GM12878 (cell line): ENCODE measurements around the gene OXCT2. TPM values are rescaled to one million over a fixed set of nuclear protein-coding genes. Genes with fewer than 3 reads are reported as not detected.

ENCODE experiments used
- BHLHE40 ChIP-seq, 2 experiments: fragments of 450-650 bp in 1 of 2; IDR thresholded peaks; 2 replicates each; pipeline ENCODE4 v1.6.1; 2011 to 2017; ENCODE audit warnings: low read depth in 2 of 2, borderline replicate concordance in 1 of 2, improper control_type of control experiment in 1 of 2, low read length in 1 of 2, mild to moderate bottlenecking in 1 of 2
- POLR2A ChIP-seq: IDR thresholded peaks from 2 replicates; pipeline ENCODE4 v1.6.1; 2011; ENCODE audit warnings: low read depth, mild to moderate bottlenecking, low read length
- SKIL ChIP-seq: fragments of 450-650 bp; IDR thresholded peaks from 2 replicates; pipeline ENCODE4 v1.6.1; 2017; ENCODE audit warnings: mild to moderate bottlenecking, low read depth, inconsistent platforms; ENCODE audit not compliant: poor library complexity, severe bottlenecking
- USF2 ChIP-seq: IDR thresholded peaks from 2 replicates; pipeline ENCODE4 v1.6.1; 2011; ENCODE audit warnings: low read depth, low read length, improper control_type of control experiment, borderline replicate concordance
- ZNF687 ChIP-seq: fragments of 450-650 bp; IDR thresholded peaks from 2 replicates; pipeline ENCODE4 v1.6.1; 2017; ENCODE audit warnings: mild to moderate bottlenecking, moderate library complexity
- polyA plus RNA-seq, 11 experiments: library from polyadenylated mRNA; depleted of rRNA in 4 of 11; unstranded in 6 of 11; stranded (reverse) in 5 of 11; fragments of >200 nt; fragmentation: Nextera tagmentation in 4 of 11; fragmentation: Illumina TruSeq in 1 of 11; extraction: Ambion mirVana in 4 of 11; extraction: Trizol in 1 of 11; gene quantifications; 1 replicate in 1 of 11; 2 replicates in 10 of 11; pipeline versions ENCODE4 v1.2.1 to v1.2.3, GENCODE V29; 2011 to 2016; ENCODE audit warnings: inconsistent platforms in 2 of 11, missing spikeins in 2 of 11, low read depth in 1 of 11
- total RNA-seq, 4 experiments: library from RNA; depleted of rRNA in 3 of 4; stranded (reverse); fragments of >200 nt in 3 of 4; fragmentation: Illumina TruSeq in 1 of 4; extraction: Trizol in 1 of 4; gene quantifications; 2 replicates each; pipeline versions ENCODE4 v1.2.1 to v1.2.3, GENCODE V29; 2013 to 2021

OXCT2 gene
- total and polyA plus RNA-seq, 10 of the 15 experiments (the other 5 are each of a cell fraction or from before 2014, with no cell fraction given): 0.06 to 1.9 (median 0.59) TPM

GRCh38 chr1:39798859-39799769 is 28.0 kb upstream of the OXCT2 start (continued):
- TF ChIP-seq ZNF687: peak; percentile 97
- TF ChIP-seq POLR2A: peak; percentile 61
- TF ChIP-seq USF2: peak; percentile 56; the same call in 1 of the 2 replicates
- peak; percentile 24 for TF ChIP-seq SKIL
- peak; percentile 89 to 94 for TF ChIP-seq BHLHE40 (IDR thresholded peaks at IDR 0.05; ENCODE audit: borderline replicate concordance in 1 of 2, low read depth in 2 of 2, low read length in 1 of 2)
- TF ChIP-seq, all 136 proteins: peak for 34; not testable (repeated sequence) for 102
